ENCODE data around the gene SPEG.

GRCh38 chr2:219486380-219486959 is 51.8 kb downstream of the SPEG start:
- no peak for TF ChIP-seq CTCF (IDR thresholded peaks at IDR 0.05)
- TF ChIP-seq POLR2A (IDR thresholded peaks at IDR 0.05) = no peak

Data from tibial nerve (tissue), 3 donors.